HepG2 (cell line): ENCODE data around the gene EGLN2. TPM values are rescaled to one million over a fixed set of nuclear protein-coding genes. Genes with fewer than 3 reads are reported as not detected.

Experiments used
- ARNTL ChIP-seq: sonication (generic); formaldehyde crosslinking; IDR thresholded peaks from 2 replicates; pipeline ENCODE4 v1.4.0; 2020; ENCODE audit warnings: mild to moderate bottlenecking, missing genetic modification reagents
- BHLHE40 ChIP-seq: IDR thresholded peaks from 2 replicates; pipeline ENCODE4 v1.6.1; 2011; ENCODE audit warnings: low read length, improper control_type of control experiment
- HNF4G ChIP-seq, 2 experiments: sonication (generic) in 1 of 2; formaldehyde crosslinking in 1 of 2; IDR thresholded peaks; 2 replicates each; pipeline versions ENCODE4 v1.4.0 to v1.6.1; 2011 to 2020; ENCODE audit warnings: borderline replicate concordance in 2 of 2, low read depth in 2 of 2, mild to moderate bottlenecking in 2 of 2, low read length in 1 of 2, missing genetic modification reagents in 1 of 2, moderate library complexity in 1 of 2
- MAX ChIP-seq: IDR thresholded peaks from 2 replicates; pipeline ENCODE4 v1.6.1; 2012; ENCODE audit warnings: inconsistent platforms
- MIER3 ChIP-seq: IDR thresholded peaks from 2 replicates; pipeline ENCODE4 v1.6.1; 2016; ENCODE audit warnings: missing compliant biosample characterization, borderline replicate concordance
- NFRKB ChIP-seq: fragments of 450-650 bp; IDR thresholded peaks from 2 replicates; pipeline ENCODE4 v1.6.1; 2017
- NONO ChIP-seq, 2 experiments: fragments of 450-650 bp in 1 of 2; sonication (generic) in 1 of 2; formaldehyde crosslinking in 1 of 2; IDR thresholded peaks in 1 of 2; conservative IDR thresholded peaks in 1 of 2; 2 replicates each; pipeline versions ENCODE4 v1.6.1 to v1.8.0; 2017 to 2022; ENCODE audit warnings: mild to moderate bottlenecking in 1 of 2, missing genetic modification reagents in 1 of 2, moderate library complexity in 1 of 2
- PCBP1 ChIP-seq: fragments of 200-400 bp; formaldehyde crosslinking; IDR thresholded peaks from 2 replicates; pipeline ENCODE4 v1.6.1; 2017; ENCODE audit warnings: mild to moderate bottlenecking, low read depth, low read length, borderline replicate concordance
- SP4 ChIP-seq: sonication (generic); formaldehyde crosslinking; IDR thresholded peaks from 2 replicates; pipeline ENCODE4 v1.8.1; 2023; ENCODE audit warnings: mild to moderate bottlenecking, missing genetic modification reagents
- USF2 ChIP-seq, 2 experiments: sonication (generic) in 1 of 2; formaldehyde crosslinking in 1 of 2; IDR thresholded peaks; 2 replicates each; pipeline versions ENCODE4 v1.5.1 to v1.6.1; 2011 to 2020; ENCODE audit warnings: borderline replicate concordance in 1 of 2, low read depth in 1 of 2, low read length in 1 of 2, mild to moderate bottlenecking in 1 of 2, missing genetic modification reagents in 1 of 2, moderate library complexity in 1 of 2
- XRCC5 ChIP-seq: fragments of 200-400 bp; formaldehyde crosslinking; optimal IDR thresholded peaks from 2 replicates; pipeline ENCODE3; 2017; ENCODE audit warnings: mild to moderate bottlenecking, low read length
- ZBTB26 ChIP-seq: IDR thresholded peaks from 2 replicates; pipeline ENCODE4 v1.6.1; 2016; ENCODE audit warnings: missing compliant biosample characterization, missing genetic modification reagents, borderline replicate concordance
- ZBTB49 ChIP-seq: sonication (generic); formaldehyde crosslinking; IDR thresholded peaks from 2 replicates; pipeline ENCODE4 v1.4.0; 2020; ENCODE audit warnings: missing genetic modification reagents, borderline replicate concordance
- ZFP1 ChIP-seq: IDR thresholded peaks from 2 replicates; pipeline ENCODE4 v1.6.1; 2016
- ZFP91 ChIP-seq: sonication (generic); formaldehyde crosslinking; IDR thresholded peaks from 2 replicates; pipeline ENCODE4 v1.9.0; 2022; ENCODE audit warnings: missing genetic modification reagents, mild to moderate bottlenecking, borderline replicate concordance
- ZFY ChIP-seq: sonication (generic); formaldehyde crosslinking; IDR thresholded peaks from 2 replicates; pipeline ENCODE4 v1.4.0; 2020; ENCODE audit warnings: missing genetic modification reagents
- ZNF296 ChIP-seq: sonication (generic); formaldehyde crosslinking; conservative IDR thresholded peaks from 2 replicates; pipeline ENCODE4 v1.5.0; 2020; ENCODE audit warnings: mild to moderate bottlenecking, missing genetic modification reagents
- ZNF766 ChIP-seq: sonication (generic); formaldehyde crosslinking; IDR thresholded peaks from 2 replicates; pipeline ENCODE4 v1.5.0; 2020; ENCODE audit warnings: missing genetic modification reagents, borderline replicate concordance
- ZNF777 ChIP-seq: sonication (generic); formaldehyde crosslinking; IDR thresholded peaks from 2 replicates; pipeline ENCODE4 v1.4.0; 2020; ENCODE audit warnings: missing genetic modification reagents
- ZSCAN31 ChIP-seq: sonication (generic); formaldehyde crosslinking; IDR thresholded peaks from 2 replicates; pipeline ENCODE4 v1.5.0; 2020; ENCODE audit warnings: low read depth, mild to moderate bottlenecking, missing genetic modification reagents
- polyA plus RNA-seq, 8 experiments: library from polyadenylated mRNA; depleted of rRNA in 3 of 8; stranded (reverse) in 7 of 8; unstranded in 1 of 8; fragments of >200 nt; fragmentation: Illumina TruSeq in 4 of 8; extraction: Trizol in 4 of 8; gene quantifications; 2 replicates each; pipeline versions ENCODE4 v1.2.1 to v1.2.3, GENCODE V29; 2011 to 2016; ENCODE audit warnings: low read depth in 4 of 8, missing spikeins in 1 of 8, mixed read lengths in 1 of 8; ENCODE audit not compliant: insufficient read depth in 1 of 8
- total RNA-seq, 5 experiments: library from RNA; depleted of rRNA; stranded (reverse); fragments of >200 nt; fragmentation: Illumina TruSeq; extraction: Trizol; gene quantifications; 2 replicates each; pipeline ENCODE4 v1.2.3, GENCODE V29; 2016; ENCODE audit warnings: low read depth in 1 of 5

The EGLN2 gene
- total and polyA plus RNA-seq, 2 of the 13 experiments (the other 11 are each of a cell fraction or from before 2014, with no cell fraction given): 16.5 to 40.8 TPM

- TF ChIP-seq ZBTB26 (CRISPR knock-in tag) (no peak), ZBTB49 (no peak), BHLHE40 (peak; percentile 94), SP4 (CRISPR knock-in tag) (peak; percentile 93), ARNTL (CRISPR knock-in tag) (peak; percentile 59), ZNF766 (CRISPR knock-in tag) (no peak), ZNF296 (CRISPR knock-in tag) (no peak), NONO (IDR thresholded peaks at IDR 0.05) (no peak), NONO (CRISPR knock-in tag; conservative IDR thresholded peaks at IDR 0.05) (peak; percentile 28; the same call in 1 of the 2 replicates), XRCC5 (peak; percentile 52), ZFP1 (CRISPR knock-in tag) (no peak), MAX (peak; percentile 63; the same call in 1 of the 2 replicates), HNF4G (IDR thresholded peaks at IDR 0.05; ENCODE audit: borderline replicate concordance, low read depth, low read length) (peak; percentile 2; the same call in 1 of the 2 replicates), HNF4G (CRISPR knock-in tag; IDR thresholded peaks at IDR 0.05; ENCODE audit: borderline replicate concordance, low read depth) (no peak), USF2 (IDR thresholded peaks at IDR 0.05; ENCODE audit: low read depth, low read length) (0 out of 2 replicates have a peak, but pooled peaks have one; percentile 46), USF2 (CRISPR knock-in tag; IDR thresholded peaks at IDR 0.05; ENCODE audit: borderline replicate concordance) (no peak; the same call in 1 of the 2 replicates), NFRKB (no peak), ZNF777 (CRISPR knock-in tag) (peak; percentile 53; the same call in 1 of the 2 replicates), ZFY (CRISPR knock-in tag) (peak; percentile 0; the same call in 1 of the 2 replicates), ZFP91 (0 out of 2 replicates have a peak, but pooled peaks have one; percentile 12), ZSCAN31 (0 out of 2 replicates have a peak, but pooled peaks have one; percentile 7), PCBP1 (0 out of 2 replicates have a peak, but pooled peaks have one; percentile 50), MIER3 (CRISPR knock-in tag) (no peak)
Measured at GRCh38 chr19:40798683-40799557, at the start of gene EGLN2 (continued).
